Activated B cell treated with CpG ODN at 0.5 μM for 24 hours (primary cell): ENCODE measurements around the gene CHAC1. TPM values are rescaled to one million over a fixed set of nuclear protein-coding genes. Genes with fewer than 3 reads are reported as not detected.

ENCODE experiments used
- ATAC-seq: fragments of 200-7000 bp; cut with Tn5 transposase; one replicate; pipeline ENCODE4 v1.10.0; 2021; ENCODE audit warnings: low read depth, mild to moderate bottlenecking, moderate library complexity
- CTCF ChIA-PET: fragments of 350-600 bp; sonication (Branson Sonifier 250); formaldehyde crosslinking; loops from one replicate; lab custom pipeline; 2021; ENCODE audit warnings: antibody characterized with exemption; lab: Charles Lee
- POLR2A ChIA-PET: fragments of 350-600 bp; sonication (Branson Sonifier 250); formaldehyde crosslinking; loops from one replicate; lab custom pipeline; 2021; ENCODE audit warnings: antibody characterized with exemption; lab: Charles Lee
- DNase-seq: peaks from one replicate; pipeline ENCODE4 v3.0.0; 2022
- H3K27ac Mint-ChIP-seq: one replicate; pipeline ENCODE4 v1.8.0; 2020; ENCODE audit warnings: mixed read lengths
- H3K27me3 Mint-ChIP-seq: one replicate; pipeline ENCODE4 v1.8.0; 2021; ENCODE audit warnings: mixed read lengths
- H3K36me3 Mint-ChIP-seq: one replicate; pipeline ENCODE4 v1.8.0; 2021; ENCODE audit warnings: low read depth, mixed read lengths
- H3K4me1 Mint-ChIP-seq: one replicate; pipeline ENCODE4 v1.8.0; 2021; ENCODE audit warnings: mixed read lengths
- H3K4me3 Mint-ChIP-seq: one replicate; pipeline ENCODE4 v1.8.0; 2020; ENCODE audit warnings: mild to moderate bottlenecking, mixed read lengths
- H3K9me3 Mint-ChIP-seq: one replicate; pipeline ENCODE4 v1.8.0; 2020; ENCODE audit warnings: mixed read lengths
- CTCF ChIP-seq: fragments of 200-600 bp; IDR thresholded peaks from one replicate; pipeline ENCODE4 v1.8.0; 2022; ENCODE audit warnings: antibody characterized with exemption, mild to moderate bottlenecking
- intact Hi-C: fragments of 100-400 bp; cut with micrococcal nuclease; formaldehyde crosslinking; loops from one replicate; pipeline ENCODE4 v1.15.1; 2024
- total RNA-seq: library from RNA; stranded (reverse); gene quantifications from 2 replicates; pipeline ENCODE4 v1.2.3, GENCODE V29; 2022

Gene CHAC1
- total RNA-seq, 1 donor from 2014 or later, result 27.3 TPM

GRCh38 chr15:40974879-40975278 is 21.6 kb downstream of the CHAC1 start:
- ChIA-PET POLR2A (interaction anchor here (0.7 kb wide), 1 partner anchor 13 kb away, joined by 3 read pairs; no protein-coding TSS in a partner anchor), CTCF (no interaction called here)
- Mint-ChIP-seq H3K27me3 (no peaks in the 10 kb centered on the region), H3K4me3 (no peak overlapping the region), H3K4me1 (no peaks in the 10 kb centered on the region), H3K27ac (no peak overlapping the region), H3K9me3 (no peaks in the 10 kb centered on the region), H3K36me3 (peaks cover 39% of the 10 kb centered on the region)
- no peak for DNase-seq
- intact Hi-C loops, result no loop called here
- no peak for TF ChIP-seq CTCF
- ATAC-seq, result no peak

GRCh38 chr15:40976819-40977218 is 23.5 kb downstream of the CHAC1 start:
- peaks cover 58% of the 10 kb centered on the region for H3K36me3 Mint-ChIP-seq
- ChIA-PET POLR2A (no interaction called here), CTCF (interaction anchor here (1.5 kb wide), 1 partner anchor 36 kb away, joined by 5 read pairs; no protein-coding TSS in a partner anchor)
- ATAC-seq (no peak), DNase-seq (no peak)
- TF ChIP-seq CTCF, result no peak
- H3K27ac Mint-ChIP-seq, result no peak overlapping the region
- no peaks in the 10 kb centered on the region for H3K9me3 Mint-ChIP-seq
- no peak overlapping the region for H3K4me3 Mint-ChIP-seq
- H3K4me1 Mint-ChIP-seq, result no peaks in the 10 kb centered on the region
- no peaks in the 10 kb centered on the region for H3K27me3 Mint-ChIP-seq
- intact Hi-C loops, result no loop called here

DNA sequence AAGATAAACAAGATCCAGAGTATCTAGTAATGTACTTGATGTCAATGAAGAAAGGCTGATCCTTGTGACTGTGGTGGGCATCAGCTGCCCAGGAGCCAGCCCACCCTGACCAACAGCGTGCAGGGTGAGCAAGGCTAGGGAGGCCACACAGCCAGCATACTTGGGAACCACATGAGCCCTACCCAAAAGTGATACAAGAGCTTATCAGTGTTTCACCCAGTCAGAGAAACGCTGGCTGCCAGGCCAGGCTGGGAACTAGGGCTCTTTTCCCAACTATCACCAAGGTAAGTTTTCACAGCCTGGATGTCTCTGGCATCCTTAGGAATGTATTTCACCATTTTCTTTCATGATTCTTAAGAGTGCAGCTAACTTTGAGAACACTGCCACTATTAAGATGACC is 24.9 kb downstream of the CHAC1 start:
- H3K36me3 Mint-ChIP-seq, result peaks cover 72% of the 10 kb centered on the region
- H3K4me1 Mint-ChIP-seq, result no peaks in the 10 kb centered on the region
- TF ChIP-seq CTCF, result no peak
- H3K9me3 Mint-ChIP-seq, result no peaks in the 10 kb centered on the region
- no peak overlapping the region for H3K4me3 Mint-ChIP-seq
- intact Hi-C loops, result no loop called here
- ATAC-seq, result no peak
- no peak for DNase-seq
- H3K27me3 Mint-ChIP-seq, result no peaks in the 10 kb centered on the region
- ChIA-PET CTCF (no interaction called here), POLR2A (no interaction called here)
- no peak overlapping the region for H3K27ac Mint-ChIP-seq

DNA sequence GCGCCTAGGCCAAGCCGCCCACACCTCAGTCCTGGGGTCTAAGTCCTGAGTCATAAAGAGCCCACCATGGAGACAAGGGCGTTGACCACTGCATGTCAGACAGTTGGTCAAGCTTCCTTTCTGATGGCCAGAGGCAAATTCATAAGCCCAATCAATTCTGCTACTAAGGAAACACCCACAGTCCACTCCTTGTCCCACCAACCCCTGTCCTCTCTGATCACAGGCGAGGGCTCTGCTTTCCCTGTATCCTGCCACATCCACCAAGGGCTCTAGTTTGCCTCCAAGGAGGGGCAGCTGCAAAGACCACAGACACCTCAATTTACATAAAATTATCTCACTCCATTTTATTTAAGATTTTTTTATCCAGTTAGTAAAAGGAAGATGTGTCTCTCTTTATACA is 25.3 kb downstream of the CHAC1 start:
- DNase-seq (no peak), ATAC-seq (no peak)
- no peaks in the 10 kb centered on the region for H3K27me3 Mint-ChIP-seq
- H3K9me3 Mint-ChIP-seq, result no peaks in the 10 kb centered on the region
- ChIA-PET POLR2A (no interaction called here), CTCF (no interaction called here)
- H3K4me3 Mint-ChIP-seq, result no peak overlapping the region
- TF ChIP-seq CTCF, result no peak
- peaks cover 76% of the 10 kb centered on the region for H3K36me3 Mint-ChIP-seq
- intact Hi-C loops, result no loop called here
- H3K4me1 Mint-ChIP-seq, result no peaks in the 10 kb centered on the region
- H3K27ac Mint-ChIP-seq, result no peak overlapping the region

- H3K4me3 Mint-ChIP-seq, result no peak overlapping the region
- intact Hi-C loops, result no loop called here
- no peak for DNase-seq
- ATAC-seq, result no peak
- no peak for TF ChIP-seq CTCF
- no peak overlapping the region for H3K27ac Mint-ChIP-seq
- POLR2A ChIA-PET, result no interaction called here
- no peaks in the 10 kb centered on the region for H3K4me1 Mint-ChIP-seq
- no peaks in the 10 kb centered on the region for H3K27me3 Mint-ChIP-seq
- H3K36me3 Mint-ChIP-seq, result peaks cover 99% of the 10 kb centered on the region
- CTCF ChIA-PET, result no interaction called here
- H3K9me3 Mint-ChIP-seq, result no peaks in the 10 kb centered on the region
These were observed 27.9 kb downstream of the CHAC1 start for GRCh38 chr15:40981186-40981585.
